GM23248 (cell line): Measurements from ENCODE around the gene CHRNG. TPM values are rescaled to one million over a fixed set of nuclear protein-coding genes. Genes with fewer than 3 reads are reported as not detected.

Experiments
- DNase-seq: peaks from one replicate; pipeline ENCODE4 v3.0.0-alpha.2; 2015
- H2AFZ ChIP-seq: fragments of 200-600 bp; sonication (generic); 2 replicates; pipeline ENCODE4 v1.6.1; 2016; ENCODE audit warnings: antibody characterized with exemption
- H3F3A ChIP-seq: fragments of 200-600 bp; sonication (generic); 2 replicates; pipeline ENCODE4 v1.6.1; 2016; ENCODE audit warnings: mild to moderate bottlenecking, antibody characterized with exemption, mixed run types; ENCODE audit not compliant: insufficient read depth
- H3K27ac ChIP-seq: fragments of 200-600 bp; sonication (generic); 2 replicates; pipeline ENCODE4 v1.5.1; 2016; ENCODE audit warnings: mild to moderate bottlenecking
- H3K27me3 ChIP-seq: fragments of 200-600 bp; sonication (generic); replicated peaks from 2 replicates; pipeline ENCODE4 v1.6.1; 2016; ENCODE audit warnings: mild to moderate bottlenecking; ENCODE audit not compliant: insufficient read depth
- H3K36me3 ChIP-seq: fragments of 200-600 bp; sonication (generic); 2 replicates; pipeline ENCODE4 v1.6.1; 2016; ENCODE audit warnings: low read depth, mild to moderate bottlenecking
- H3K4me1 ChIP-seq: fragments of 200-600 bp; sonication (generic); 2 replicates; pipeline ENCODE4 v1.6.1; 2016; ENCODE audit warnings: mild to moderate bottlenecking; ENCODE audit not compliant: insufficient read depth
- H3K4me2 ChIP-seq: fragments of 200-600 bp; sonication (generic); one replicate; pipeline ENCODE4 v1.6.1; 2016; ENCODE audit warnings: mild to moderate bottlenecking; ENCODE audit not compliant: unreplicated experiment
- H3K4me3 ChIP-seq: fragments of 200-600 bp; sonication (generic); 2 replicates; pipeline ENCODE4 v1.5.1; 2016; ENCODE audit warnings: mild to moderate bottlenecking
- H3K79me2 ChIP-seq: fragments of 200-600 bp; sonication (generic); 2 replicates; pipeline ENCODE4 v1.6.1; 2016; ENCODE audit warnings: mild to moderate bottlenecking; ENCODE audit not compliant: insufficient read depth
- H3K9ac ChIP-seq: fragments of 200-600 bp; sonication (generic); 2 replicates; pipeline ENCODE4 v1.6.1; 2016; ENCODE audit warnings: mild to moderate bottlenecking
- H3K9me2 ChIP-seq: fragments of 200-600 bp; sonication (generic); 2 replicates; pipeline ENCODE4 v1.6.1; 2016; ENCODE audit warnings: mixed run types, mild to moderate bottlenecking, moderate library complexity; ENCODE audit not compliant: insufficient read depth
- H3K9me3 ChIP-seq: fragments of 200-600 bp; sonication (generic); one replicate; pipeline ENCODE4 v1.6.1; 2017; ENCODE audit warnings: low read depth
- H4K20me1 ChIP-seq: fragments of 200-600 bp; sonication (generic); 2 replicates; pipeline ENCODE4 v1.6.0; 2016; ENCODE audit not compliant: insufficient read depth
- EZH2 ChIP-seq: fragments of 200-600 bp; sonication (generic); IDR thresholded peaks from 2 replicates; pipeline ENCODE4 v1.6.1; 2018; ENCODE audit warnings: antibody characterized with exemption, mild to moderate bottlenecking; ENCODE audit not compliant: insufficient read depth, poor library complexity, severe bottlenecking
- EZH2phosphoT487 ChIP-seq: fragments of 200-600 bp; sonication (generic); IDR thresholded peaks from 2 replicates; pipeline ENCODE4 v1.6.1; 2018; ENCODE audit warnings: antibody characterized with exemption, moderate library complexity, mild to moderate bottlenecking, low read depth; ENCODE audit not compliant: insufficient read depth
- WGBS, 2 experiments: methylation state at CpG; one replicate each; pipeline ENCODE4 v1.1.6; 2015 to 2017; ENCODE audit warnings: low lambda C conversion rate in 2 of 2, low coverage in 1 of 2; ENCODE audit errors: missing lambda C conversion rate in 2 of 2; 5-methylcytosine and 5-hydroxymethylcytosine counted together
- in situ Hi-C: fragments of 300-500 bp; cut with MboI; formaldehyde crosslinking; loops from 2 replicates; pipeline ENCODE4 v1.15.0; 2020
- polyA plus RNA-seq: library from polyadenylated mRNA; unstranded; fragments of >200 nt; fragmentation: Nextera tagmentation; extraction: Ambion mirVana; gene quantifications from 2 replicates; pipeline ENCODE4 v1.2.1, GENCODE V29; 2016
- total RNA-seq: library from RNA; depleted of rRNA; stranded (reverse); fragments of >200 nt; shearing (Covaris generic); gene quantifications from 2 replicates; pipeline ENCODE4 v1.2.3, GENCODE V29; 2014

CHRNG gene
- total and polyA plus RNA-seq, 2 experiments from 2014 or later, result not detected

GRCh38 chr2:232523682-232524597 is 15.6 kb upstream of the CHRNG start:
- in situ Hi-C loops, result no loop called here
- Histone ChIP-seq H3K9me2 (no peaks in the 10 kb centered on the region), H3K79me2 (no peaks in the 10 kb centered on the region)

GRCh38 chr2:232524771-232525170 is 14.7 kb upstream of the CHRNG start:
- H3K4me3 ChIP-seq, result no peak overlapping the region
- H3K9me3 ChIP-seq, result no peaks in the 10 kb centered on the region
- peaks cover 36% of the 10 kb centered on the region for H3K27me3 ChIP-seq
- no peaks in the 10 kb centered on the region for H3K79me2 ChIP-seq
- no peaks in the 10 kb centered on the region for H3K9me2 ChIP-seq
- H3K9ac ChIP-seq, result no peak overlapping the region
- H2AFZ ChIP-seq, result no peak overlapping the region
- H3K36me3 ChIP-seq, result no peaks in the 10 kb centered on the region
- no peak overlapping the region for H3K4me2 ChIP-seq
- H3F3A ChIP-seq, result no peaks in the 10 kb centered on the region
- 55 to 68% methylated on average over 4 to 6 of the region's 6 CpGs for WGBS, 2 experiments
- in situ Hi-C loops, result loop anchor here (25.0 kb wide), 1 partner anchor 612 kb away; no protein-coding TSS in a partner anchor
- H3K27ac ChIP-seq, result no peak overlapping the region
- no peaks in the 10 kb centered on the region for H3K4me1 ChIP-seq
- no peak for TF ChIP-seq EZH2phosphoT487
- TF ChIP-seq EZH2, result peak; percentile 2
- DNase-seq, result no peak
- H4K20me1 ChIP-seq, result no peaks in the 10 kb centered on the region

More at GRCh38 chr2:232523682-232524597, 15.6 kb upstream of the CHRNG start:
- H3K4me1 ChIP-seq, result no peaks in the 10 kb centered on the region
- H4K20me1 ChIP-seq, result no peaks in the 10 kb centered on the region
- H3K9ac ChIP-seq, result no peak overlapping the region
- peak; percentile 49 for DNase-seq
- H3K4me2 ChIP-seq, result peak overlapping the region; percentile 35
- no peaks in the 10 kb centered on the region for H3K9me3 ChIP-seq
- TF ChIP-seq EZH2, result peak; percentile 76
- no peak for TF ChIP-seq EZH2phosphoT487
- no peaks in the 10 kb centered on the region for H3K36me3 ChIP-seq
- no peaks in the 10 kb centered on the region for H3F3A ChIP-seq
- H3K4me3 ChIP-seq, result peak overlapping the region; percentile 42
- peaks cover 44% of the 10 kb centered on the region for H3K27me3 ChIP-seq
- H2AFZ ChIP-seq, result peak overlapping the region; percentile 63; the same call in 1 of the 2 replicates
- WGBS, 2 experiments, result 4 to 5% methylated on average over 35 to 53 of the region's 75 CpGs
- H3K27ac ChIP-seq, result no peak overlapping the region

DNA sequence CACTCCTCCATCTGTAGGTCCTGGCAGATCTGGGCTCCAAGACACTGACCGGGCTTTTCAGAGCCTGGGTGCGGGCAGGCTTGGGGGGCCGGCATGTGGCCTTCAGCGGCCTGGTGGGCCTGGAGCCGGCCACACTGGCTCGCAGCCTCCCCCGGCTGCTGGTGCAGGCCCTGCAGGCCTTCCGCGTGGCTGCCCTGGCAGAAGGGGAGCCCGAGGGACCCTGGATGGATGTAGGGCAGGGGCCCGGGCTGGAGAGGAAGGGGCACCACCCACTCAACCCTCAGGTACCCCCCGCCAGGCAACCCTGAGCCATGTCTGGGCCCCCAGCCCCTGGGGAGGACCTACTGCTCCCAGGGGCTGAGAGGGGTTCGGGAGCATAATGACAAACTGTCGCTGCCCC is 14.3 kb upstream of the CHRNG start:
- no peaks in the 10 kb centered on the region for H4K20me1 ChIP-seq
- no peak overlapping the region for H3K4me3 ChIP-seq

GRCh38 chr2:232525791-232526371 is 13.6 kb upstream of the CHRNG start, which contains the start of gene CHRND:
Gene CHRND, plus strand, starts transcription at chr2:232526160. Its CDS starts 56 bp downstream, at chr2:232526216.
- H3K79me2 ChIP-seq, result no peaks in the 10 kb centered on the region
- WGBS, 2 experiments, result 9 to 12% methylated on average over 12 to 18 of the region's 18 CpGs
- peak; percentile 40 for DNase-seq
- peaks cover 28% of the 10 kb centered on the region for H3K27me3 ChIP-seq
- H3F3A ChIP-seq, result no peaks in the 10 kb centered on the region
- H3K9ac ChIP-seq, result no peak within 1 kb of the TSS
- H3K9me3 ChIP-seq, result no peaks in the 10 kb centered on the region
- in situ Hi-C loops, result loop anchor here (25.0 kb wide), 1 partner anchor 614 kb away; no protein-coding TSS in a partner anchor
- no peak within 1 kb of the TSS for H2AFZ ChIP-seq
- H3K4me2 ChIP-seq, result no peak within 1 kb of the TSS
- H3K27ac ChIP-seq, result no peak within 1 kb of the TSS
- no peaks in the 10 kb centered on the region for H3K9me2 ChIP-seq
- no peaks in the 10 kb centered on the region for H3K36me3 ChIP-seq
- TF ChIP-seq EZH2phosphoT487, result no peak
- no peaks in the 10 kb centered on the region for H4K20me1 ChIP-seq
- H3K4me1 ChIP-seq, result no peaks in the 10 kb centered on the region
- H3K4me3 ChIP-seq, result no peak within 1 kb of the TSS

More for the DNA sequence above, 14.3 kb upstream of the CHRNG start:
- no peak overlapping the region for H3K9ac ChIP-seq
- WGBS, 2 experiments, result 73 to 80% methylated on average over 8 to 10 of the region's 14 CpGs
- H3K79me2 ChIP-seq, result no peaks in the 10 kb centered on the region
- no peaks in the 10 kb centered on the region for H3K9me2 ChIP-seq
- in situ Hi-C loops, result loop anchor here (25.0 kb wide), 1 partner anchor 613 kb away; no protein-coding TSS in a partner anchor
- H2AFZ ChIP-seq, result no peak overlapping the region
- H3K36me3 ChIP-seq, result no peaks in the 10 kb centered on the region
- H3K27me3 ChIP-seq, result peaks cover 34% of the 10 kb centered on the region
- DNase-seq, result no peak
- H3K4me1 ChIP-seq, result no peaks in the 10 kb centered on the region
- H3K9me3 ChIP-seq, result no peaks in the 10 kb centered on the region
- no peak overlapping the region for H3K27ac ChIP-seq
- H3K4me2 ChIP-seq, result no peak overlapping the region
- no peaks in the 10 kb centered on the region for H3F3A ChIP-seq
- TF ChIP-seq EZH2 (no peak), EZH2phosphoT487 (no peak)
